ENCODE data around the gene ZNF189. TPM values are rescaled to one million over a fixed set of nuclear protein-coding genes. Genes with fewer than 3 reads are reported as not detected.

Gene ZNF189
- total and polyA plus RNA-seq, 2 donors (not counting 3 experiments of a cell fraction or from before 2014, with no cell fraction given), result 3.3 to 14.6 TPM

DNA sequence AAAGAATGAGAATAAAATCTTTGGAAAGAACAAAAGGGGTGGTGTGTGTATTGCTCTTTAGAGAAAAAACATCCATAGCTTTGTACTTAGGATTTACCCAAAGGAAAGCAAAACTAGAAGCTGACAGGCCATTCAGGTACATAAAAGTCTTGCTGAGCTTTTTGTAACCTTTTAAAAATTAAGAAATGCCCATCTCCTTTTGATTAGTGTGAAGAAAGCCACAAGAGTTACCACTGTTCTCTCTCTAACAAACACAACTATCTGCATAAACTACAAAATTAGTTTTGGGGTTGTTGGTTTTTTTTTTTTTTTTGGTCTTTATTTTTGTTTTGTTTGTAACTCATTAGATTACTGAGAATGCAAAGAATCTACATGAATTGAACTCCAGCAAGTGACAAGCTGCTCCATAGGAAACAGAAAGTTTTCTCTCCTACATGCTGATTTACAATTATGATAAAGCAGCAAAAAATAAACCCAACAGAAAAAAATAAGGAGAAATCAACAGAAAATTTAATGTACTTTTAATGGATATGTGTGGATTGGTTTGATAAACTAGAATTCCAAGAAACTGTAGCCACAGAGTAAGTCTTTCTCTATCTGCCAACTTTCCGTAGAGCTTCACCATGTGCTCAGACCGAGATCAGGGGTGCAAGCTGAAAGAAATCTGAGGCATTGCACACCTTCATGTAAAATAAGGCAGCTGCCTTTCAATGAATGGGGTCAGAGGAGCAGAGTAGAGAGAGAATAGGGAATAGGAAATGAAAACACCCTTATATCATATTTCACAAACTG, 26.1 kb upstream of the ZNF189 start:
- Histone ChIP-seq H3K4me2 (ENCODE audit: insufficient read depth, low read length) (no peak overlapping the region), H3K9ac (replicated peaks; ENCODE audit: extremely low read depth, insufficient read depth, low read length) (no peak overlapping the region), H2AFZ (ENCODE audit: low read depth, low read length) (no peak overlapping the region), H3K79me2 (ENCODE audit: control insufficient read depth, insufficient read depth, low read length) (no peaks in the 10 kb centered on the region), H3K27me3 (ENCODE audit: control insufficient read depth in 2 of 2, insufficient read depth in 2 of 2, low read length in 2 of 2) (peaks cover 0 to 2% of the 10 kb centered on the region in 2 experiments), H3K27ac (ENCODE audit: insufficient read depth, low read depth, low read length) (no peak overlapping the region), H3K36me3 (ENCODE audit: control insufficient read depth in 2 of 2, extremely low read depth in 1 of 2, insufficient read depth in 2 of 2, low read length in 2 of 2) (no peaks in the 10 kb centered on the region), H3K9me3 (replicated peaks; ENCODE audit: control insufficient read depth, insufficient read depth, low read length) (no peaks in the 10 kb centered on the region), H3K4me3 (replicated peaks in 1 of 3; ENCODE audit: insufficient read depth in 1 of 3, low read depth in 1 of 3, low read length in 3 of 3) (no peak overlapping the region), H3K4me1 (ENCODE audit: control insufficient read depth, extremely low read depth, insufficient read depth, low read length) (no peaks in the 10 kb centered on the region), H4K20me1 (replicated peaks; ENCODE audit: control insufficient read depth, extremely low read depth, insufficient read depth, low read length) (no peaks in the 10 kb centered on the region), H3K9me1 (replicated peaks; ENCODE audit: control insufficient read depth, extremely low read depth, insufficient read depth, low read length) (no peaks in the 10 kb centered on the region)
- no peak for FAIRE-seq
- BruUV-seq (replicated peaks), result no TSS peak
- ChIA-PET POLR2A (no interaction called here), CTCF (interaction anchor here (1.2 to 2.2 kb wide), 3 partner anchors 10 to 61 kb away, joined by 5 to 7 read pairs (median 6); no protein-coding TSS in a partner anchor)
- no peak for DNase-seq (ENCODE audit: low read depth, low spot score)
- dilution Hi-C loops (cut with MboI; ENCODE audit: extremely low pct_ligation_motif_present, low sequenced_read_pairs) (no loop called here), intact Hi-C loops (cut with micrococcal nuclease) (no loop called here)
- TF ChIP-seq GATA2 (IDR thresholded peaks at IDR 0.05; ENCODE audit: insufficient read depth, insufficient read length, low read depth, low read length), result no peak
- no peak for TF ChIP-seq MYC (IDR thresholded peaks at IDR 0.05; ENCODE audit: low read depth, low read length)
- no peak for TF ChIP-seq JUN (IDR thresholded peaks at IDR 0.05; ENCODE audit: borderline replicate concordance, insufficient read depth, insufficient read length, low read depth)
- no peak for TF ChIP-seq POLR2A (IDR thresholded peaks at IDR 0.05; ENCODE audit: low read depth, low read length)
- TF ChIP-seq EZH2 (IDR thresholded peaks at IDR 0.05; ENCODE audit: borderline replicate concordance, low read depth, low read length, severe bottlenecking), result no peak

DNA sequence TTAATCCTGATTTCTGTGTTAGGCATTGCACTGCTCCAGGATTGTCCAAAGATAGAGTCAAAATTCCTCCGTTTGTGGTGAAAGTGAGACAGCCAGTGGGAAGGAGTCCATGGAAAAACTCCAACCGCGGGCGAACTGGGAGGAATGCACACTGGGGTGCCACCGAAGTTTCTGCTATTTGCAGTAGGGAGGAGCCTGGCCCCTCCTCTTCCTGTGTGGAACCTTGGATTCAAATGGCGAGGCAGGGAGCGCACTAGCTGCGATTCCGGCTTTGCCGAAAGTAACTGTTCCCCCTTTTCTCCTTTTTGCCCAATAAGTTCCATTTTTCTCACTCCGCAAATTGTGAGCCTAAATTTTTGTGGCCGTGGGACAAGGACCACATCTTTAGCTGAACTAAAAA, 23.1 kb upstream of the ZNF189 start:
- no peaks in the 10 kb centered on the region for H3K4me1 ChIP-seq (ENCODE audit: control insufficient read depth, extremely low read depth, insufficient read depth, low read length)
- no peaks in the 10 kb centered on the region for H3K9me3 ChIP-seq (replicated peaks; ENCODE audit: control insufficient read depth, insufficient read depth, low read length)
- H4K20me1 ChIP-seq (replicated peaks; ENCODE audit: control insufficient read depth, extremely low read depth, insufficient read depth, low read length), result no peaks in the 10 kb centered on the region
- dilution Hi-C loops (cut with MboI; ENCODE audit: extremely low pct_ligation_motif_present, low sequenced_read_pairs), result no loop called here
- no peaks in the 10 kb centered on the region for H3K9me1 ChIP-seq (replicated peaks; ENCODE audit: control insufficient read depth, extremely low read depth, insufficient read depth, low read length)
- CTCF ChIA-PET, result no interaction called here
- TF ChIP-seq GATA2 (IDR thresholded peaks at IDR 0.05; ENCODE audit: insufficient read depth, insufficient read length, low read depth, low read length) (no peak), EZH2 (IDR thresholded peaks at IDR 0.05; ENCODE audit: borderline replicate concordance, low read depth, low read length, severe bottlenecking) (no peak), POLR2A (IDR thresholded peaks at IDR 0.05; ENCODE audit: low read depth, low read length) (no peak), JUN (IDR thresholded peaks at IDR 0.05; ENCODE audit: borderline replicate concordance, insufficient read depth, insufficient read length, low read depth) (no peak), MYC (IDR thresholded peaks at IDR 0.05; ENCODE audit: low read depth, low read length) (no peak), FOS (IDR thresholded peaks at IDR 0.05; ENCODE audit: borderline replicate concordance, insufficient read depth, low read length) (no peak), POLR2AphosphoS5 (IDR thresholded peaks at IDR 0.05; ENCODE audit: insufficient read depth, low read depth, low read length) (no peak)
- TF ChIP-seq, protein P1, sequence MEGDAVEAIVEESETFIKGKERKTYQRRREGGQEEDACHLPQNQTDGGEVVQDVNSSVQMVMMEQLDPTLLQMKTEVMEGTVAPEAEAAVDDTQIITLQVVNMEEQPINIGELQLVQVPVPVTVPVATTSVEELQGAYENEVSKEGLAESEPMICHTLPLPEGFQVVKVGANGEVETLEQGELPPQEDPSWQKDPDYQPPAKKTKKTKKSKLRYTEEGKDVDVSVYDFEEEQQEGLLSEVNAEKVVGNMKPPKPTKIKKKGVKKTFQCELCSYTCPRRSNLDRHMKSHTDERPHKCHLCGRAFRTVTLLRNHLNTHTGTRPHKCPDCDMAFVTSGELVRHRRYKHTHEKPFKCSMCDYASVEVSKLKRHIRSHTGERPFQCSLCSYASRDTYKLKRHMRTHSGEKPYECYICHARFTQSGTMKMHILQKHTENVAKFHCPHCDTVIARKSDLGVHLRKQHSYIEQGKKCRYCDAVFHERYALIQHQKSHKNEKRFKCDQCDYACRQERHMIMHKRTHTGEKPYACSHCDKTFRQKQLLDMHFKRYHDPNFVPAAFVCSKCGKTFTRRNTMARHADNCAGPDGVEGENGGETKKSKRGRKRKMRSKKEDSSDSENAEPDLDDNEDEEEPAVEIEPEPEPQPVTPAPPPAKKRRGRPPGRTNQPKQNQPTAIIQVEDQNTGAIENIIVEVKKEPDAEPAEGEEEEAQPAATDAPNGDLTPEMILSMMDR (IDR thresholded peaks at IDR 0.05; ENCODE audit: extremely low read depth in 1 of 2, insufficient read depth in 1 of 2, low read depth in 1 of 2, low read length in 2 of 2), result no peak
- TF ChIP-seq, protein P2, sequence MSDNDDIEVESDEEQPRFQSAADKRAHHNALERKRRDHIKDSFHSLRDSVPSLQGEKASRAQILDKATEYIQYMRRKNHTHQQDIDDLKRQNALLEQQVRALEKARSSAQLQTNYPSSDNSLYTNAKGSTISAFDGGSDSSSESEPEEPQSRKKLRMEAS (IDR thresholded peaks at IDR 0.05; ENCODE audit: insufficient read depth, insufficient read length), result no peak
- H3K27me3 ChIP-seq (ENCODE audit: control insufficient read depth in 2 of 2, insufficient read depth in 2 of 2, low read length in 2 of 2), result peaks cover 0 to 2% of the 10 kb centered on the region in 2 experiments
- no peak for DNase-seq (ENCODE audit: low read depth, low spot score)
- no TSS peak for BruUV-seq (replicated peaks)
- FAIRE-seq, result no peak
- H3K4me2 ChIP-seq (ENCODE audit: insufficient read depth, low read length), result no peak overlapping the region
- H3K36me3 ChIP-seq (ENCODE audit: control insufficient read depth in 2 of 2, extremely low read depth in 1 of 2, insufficient read depth in 2 of 2, low read length in 2 of 2), result no peaks in the 10 kb centered on the region
- H2AFZ ChIP-seq (ENCODE audit: low read depth, low read length), result no peak overlapping the region
- POLR2A ChIA-PET, result no interaction called here
- no peaks in the 10 kb centered on the region for H3K79me2 ChIP-seq (ENCODE audit: control insufficient read depth, insufficient read depth, low read length)
- H3K9ac ChIP-seq (replicated peaks; ENCODE audit: extremely low read depth, insufficient read depth, low read length), result no peak overlapping the region
- H3K4me3 ChIP-seq (replicated peaks in 1 of 3; ENCODE audit: insufficient read depth in 1 of 3, low read depth in 1 of 3, low read length in 3 of 3), result no peak overlapping the region
- intact Hi-C loops (cut with micrococcal nuclease), result no loop called here
- H3K27ac ChIP-seq (ENCODE audit: insufficient read depth, low read depth, low read length), result no peak overlapping the region

Measured in endothelial cell of umbilical vein (primary cell).